ENCODE measurements around the gene MYF6. TPM values are rescaled to one million over a fixed set of nuclear protein-coding genes. Genes with fewer than 3 reads are reported as not detected.

Gene MYF6
- total and polyA plus RNA-seq, 2 experiments from 2014 or later, result not detected

GRCh38 chr12:80698847-80699542 is 8.4 kb upstream of the MYF6 start:
- Histone ChIP-seq H3K9me3 (ENCODE audit: low read depth) (no peaks in the 10 kb centered on the region), H3K27ac (no peak overlapping the region), H3K36me3 (no peaks in the 10 kb centered on the region), H3K4me3 (no peak overlapping the region), H3K4me1 (ENCODE audit: low read depth) (peaks cover 10% of the 10 kb centered on the region), H3K27me3 (peaks cover 9% of the 10 kb centered on the region)
- TF ChIP-seq CTCF (IDR thresholded peaks at IDR 0.05; ENCODE audit: low read depth, low read length), result no peak
- DNase-seq (ENCODE audit: low read depth in 1 of 2, low spot score in 1 of 2), result no peak

- Histone ChIP-seq H3K27ac (no peak overlapping the region), H3K36me3 (no peaks in the 10 kb centered on the region), H3K9me3 (ENCODE audit: low read depth) (no peaks in the 10 kb centered on the region), H3K4me1 (ENCODE audit: low read depth) (peaks cover 10% of the 10 kb centered on the region), H3K27me3 (peaks cover 19% of the 10 kb centered on the region), H3K4me3 (no peak overlapping the region)
- TF ChIP-seq CTCF (IDR thresholded peaks at IDR 0.05; ENCODE audit: low read depth, low read length), result no peak
- DNase-seq (ENCODE audit: low read depth in 1 of 2, low spot score in 1 of 2), result no peak
These were observed 7.1 kb upstream of the MYF6 start for GRCh38 chr12:80700327-80700726.

- Histone ChIP-seq H3K9me3 (ENCODE audit: low read depth) (no peaks in the 10 kb centered on the region), H3K4me3 (no peak overlapping the region), H3K27ac (no peak overlapping the region), H3K4me1 (ENCODE audit: low read depth) (peaks cover 10% of the 10 kb centered on the region), H3K36me3 (no peaks in the 10 kb centered on the region), H3K27me3 (peaks cover 29% of the 10 kb centered on the region)
- DNase-seq (ENCODE audit: low read depth in 1 of 2, low spot score in 1 of 2), result no peak
- TF ChIP-seq CTCF (IDR thresholded peaks at IDR 0.05; ENCODE audit: low read depth, low read length), result no peak
These were observed 6.0 kb upstream of the MYF6 start for GRCh38 chr12:80701388-80701787.

GRCh38 chr12:80702889-80703805 is 4.3 kb upstream of the MYF6 start:
- H3K9me3 ChIP-seq (ENCODE audit: low read depth), result no peaks in the 10 kb centered on the region
- no peak overlapping the region for H3K4me3 ChIP-seq
- H3K27me3 ChIP-seq, result peaks cover 45% of the 10 kb centered on the region
- TF ChIP-seq CTCF (IDR thresholded peaks at IDR 0.05; ENCODE audit: low read depth, low read length), result no peak
- H3K36me3 ChIP-seq, result no peaks in the 10 kb centered on the region
- DNase-seq (ENCODE audit: low read depth in 1 of 2, low spot score in 1 of 2), result peak; percentile 12 to 67
- no peak overlapping the region for H3K27ac ChIP-seq
- H3K4me1 ChIP-seq (ENCODE audit: low read depth), result peaks cover 10% of the 10 kb centered on the region

- H3K27me3 ChIP-seq, result peaks cover 51% of the 10 kb centered on the region
- H3K36me3 ChIP-seq, result no peaks in the 10 kb centered on the region
- no peak overlapping the region for H3K27ac ChIP-seq
- H3K4me3 ChIP-seq, result no peak overlapping the region
- no peaks in the 10 kb centered on the region for H3K9me3 ChIP-seq (ENCODE audit: low read depth)
- H3K4me1 ChIP-seq (ENCODE audit: low read depth), result peaks cover 10% of the 10 kb centered on the region
- no peak for TF ChIP-seq CTCF (IDR thresholded peaks at IDR 0.05; ENCODE audit: low read depth, low read length)
- no peak for DNase-seq (ENCODE audit: low read depth in 1 of 2, low spot score in 1 of 2)
These were observed 3.0 kb upstream of the MYF6 start for GRCh38 chr12:80704420-80704819.
